HS-5 (cell line): ENCODE measurements around the gene FLNC.

Source experiments
- DNase-seq: peaks from one replicate; pipeline ENCODE4 v3.0.0-alpha.2; 2012; ENCODE audit warnings: low read depth

The FLNC gene

GRCh38 chr7:128846781-128847444 lies 16.7 kb downstream of the FLNC start:
- no peak for DNase-seq

GRCh38 chr7:128847721-128848211 lies 17.6 kb downstream of the FLNC start:
- no peak for DNase-seq

GRCh38 chr7:128848289-128849155 lies 18.3 kb downstream of the FLNC start:
- no peak for DNase-seq

- DNase-seq = no peak
Measured at GRCh38 chr7:128849156-128849515, 18.9 kb downstream of the FLNC start.

- no peak for DNase-seq
Measured at GRCh38 chr7:128849804-128850490, 19.7 kb downstream of the FLNC start.

- DNase-seq = no peak
Measured at GRCh38 chr7:128852537-128853254, 22.5 kb downstream of the FLNC start.

- no peak for DNase-seq
Measured at GRCh38 chr7:128853799-128854198, 23.6 kb downstream of the FLNC start.

- no peak for DNase-seq
Measured at GRCh38 chr7:128854396-128854795, 24.2 kb downstream of the FLNC start.

- DNase-seq = no peak
Measured at GRCh38 chr7:128855559-128855958, 25.4 kb downstream of the FLNC start.

GRCh38 chr7:128856001-128856718 lies 26.0 kb downstream of the FLNC start:
- DNase-seq = no peak

- DNase-seq = no peak
Measured at GRCh38 chr7:128858380-128859231, 28.4 kb downstream of the FLNC start.

- no peak for DNase-seq
Measured at GRCh38 chr7:128859232-128860157, 29.3 kb downstream of the FLNC start.

- no peak for DNase-seq
Measured at GRCh38 chr7:128860158-128861073, 30.2 kb downstream of the FLNC start.

- DNase-seq = no peak
Measured at GRCh38 chr7:128861957-128862570, 31.9 kb downstream of the FLNC start.

GRCh38 chr7:128862571-128863432 lies 32.6 kb downstream of the FLNC start, which contains the start of gene ATP6V1F:
Gene ATP6V1F (plus strand): TSS chr7:128862856. CDS start chr7:128862905, 49 bp downstream.
- peak; percentile 80 for DNase-seq

GRCh38 chr7:128863433-128863989 lies 33.3 kb downstream of the FLNC start:
- peak; percentile 28 for DNase-seq
